ENCODE data around the gene RNF144B. TPM values are rescaled to one million over a fixed set of nuclear protein-coding genes. Genes with fewer than 3 reads are reported as not detected.

Gene RNF144B
- total and polyA plus RNA-seq, 2 of the 8 experiments (the other 6 are each of a cell fraction or from before 2014, with no cell fraction given) = 1.8 to 11.2 TPM

DNA sequence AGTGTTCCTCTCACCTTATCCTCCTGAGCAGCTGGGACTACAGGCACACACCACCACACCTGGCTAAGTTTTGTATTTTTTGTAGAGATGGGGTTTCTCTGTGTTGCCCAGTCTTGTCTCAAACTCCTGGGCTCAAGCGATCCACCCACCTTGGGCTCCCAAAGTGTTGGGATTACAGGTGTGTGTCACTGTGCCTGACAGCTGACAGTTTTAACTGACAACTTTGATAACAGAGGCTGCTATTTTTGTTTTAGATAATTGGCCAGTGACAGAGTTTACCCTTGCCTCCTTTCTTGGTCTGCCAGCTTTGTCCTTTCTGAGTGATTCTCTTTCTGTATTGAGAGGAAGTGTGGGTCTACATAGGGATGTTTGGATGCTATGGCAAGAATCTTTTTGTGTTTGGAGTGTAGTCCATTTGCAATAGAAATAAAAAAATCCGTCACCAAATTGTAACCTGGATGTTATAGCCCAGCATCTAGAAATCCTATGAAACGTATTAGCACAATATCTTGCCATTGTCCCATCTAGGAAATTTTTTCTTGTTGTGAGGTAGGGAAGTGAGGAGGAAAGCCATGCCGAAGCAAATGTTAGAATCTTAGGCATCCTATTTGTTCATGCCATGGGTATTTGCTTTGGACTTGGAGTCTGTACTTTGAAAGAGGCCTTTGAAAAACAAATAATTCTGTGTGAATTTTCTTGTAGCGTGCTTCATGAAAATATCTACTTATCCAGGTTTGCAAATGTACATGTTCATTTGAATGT, 80.8 kb downstream of the RNF144B start:
- H3K14ac ChIP-seq (ENCODE audit: insufficient read length) = no peak overlapping the region
- CTCF ChIA-PET (ENCODE audit: partially characterized antibody) = no interaction called here
- no peak overlapping the region for H2BK5ac ChIP-seq (ENCODE audit: low read depth, low read length)
- H3K18ac ChIP-seq (ENCODE audit: extremely low read depth, low read length) = no peak overlapping the region
- POLR2A ChIA-PET (ENCODE audit: partially characterized antibody) = no interaction called here
- H2BK12ac ChIP-seq (ENCODE audit: low read depth, low read length) = no peak overlapping the region
- FAIRE-seq = no peak
- H3K9ac ChIP-seq (replicated peaks in 1 of 4; ENCODE audit: extremely low read depth in 1 of 4, low read depth in 3 of 4, low read length in 3 of 4) = no peak overlapping the region; a peak in 1 of 7 replicates
- H3K27ac ChIP-seq (ENCODE audit: low read depth, low read length) = no peak overlapping the region
- 72% methylated on average over 5 of the region's 5 CpGs; no CpG with 5 or more reads in 1 of the 2 experiments for WGBS, 2 experiments (ENCODE audit: extremely low coverage in 1 of 2, insufficient coverage in 1 of 2, insufficient read length in 1 of 2, insufficient replicate concordance in 2 of 2, low coverage in 1 of 2, low lambda C conversion rate in 2 of 2, missing lambda C conversion rate in 1 of 2)
- H3K79me2 ChIP-seq (ENCODE audit: control insufficient read depth in 1 of 2, insufficient read depth in 2 of 2, low read length in 2 of 2) = no peaks in the 10 kb centered on the region
- DNase-seq (ENCODE audit: low read depth in 1 of 2, low spot score in 2 of 2) = no peak
- H4K91ac ChIP-seq (replicated peaks; ENCODE audit: insufficient read length, low read length) = no peak overlapping the region
- no peaks in the 10 kb centered on the region; a peak in 1 of 7 replicates for H3K4me1 ChIP-seq (replicated peaks in 1 of 4; ENCODE audit: control insufficient read depth in 3 of 4, insufficient read depth in 4 of 4, low read length in 3 of 4)
- no peak overlapping the region for H2AFZ ChIP-seq (ENCODE audit: low read length)
- H3K27me3 ChIP-seq (replicated peaks in 1 of 4; ENCODE audit: control insufficient read depth in 3 of 4, extremely low read depth in 1 of 4, insufficient read depth in 3 of 4, low read length in 3 of 4) = no peaks in the 10 kb centered on the region
- H2AK5ac ChIP-seq (ENCODE audit: low read depth, low read length) = no peak overlapping the region
- no peaks in the 10 kb centered on the region for H3K23me2 ChIP-seq (ENCODE audit: low read depth, low read length)
- no peaks in the 10 kb centered on the region for H4K20me1 ChIP-seq (replicated peaks in 1 of 2; ENCODE audit: control insufficient read depth in 1 of 2, insufficient read depth in 2 of 2, low read length in 2 of 2)
- no peak overlapping the region for H3K4ac ChIP-seq (replicated peaks; ENCODE audit: insufficient read length, low read depth, low read length)
- H3K23ac ChIP-seq (ENCODE audit: insufficient read length) = no peak overlapping the region
- H2BK20ac ChIP-seq (ENCODE audit: low read length) = no peak overlapping the region
- H4K8ac ChIP-seq (ENCODE audit: extremely low read depth, insufficient read depth, low read length) = no peak overlapping the region
- no peak overlapping the region for H2BK15ac ChIP-seq (ENCODE audit: low read length)
- no peak overlapping the region for H3K56ac ChIP-seq (replicated peaks; ENCODE audit: insufficient read length, low read depth, low read length)
- H3K4me3 ChIP-seq (ENCODE audit: extremely low read depth in 1 of 4, insufficient read depth in 2 of 4, low read depth in 3 of 4, low read length in 4 of 4) = no peak overlapping the region
- no peak overlapping the region for H4K5ac ChIP-seq (ENCODE audit: insufficient read length, low read depth, low read length)
- no peaks in the 10 kb centered on the region for H3K36me3 ChIP-seq (ENCODE audit: control insufficient read depth in 2 of 4, insufficient read depth in 4 of 4, low read length in 3 of 4)
- no peak overlapping the region for H2BK120ac ChIP-seq (replicated peaks; ENCODE audit: low read depth, low read length)
- no peak overlapping the region for H3K4me2 ChIP-seq (ENCODE audit: insufficient read depth in 1 of 2, low read depth in 2 of 2, low read length in 2 of 2)
- H3K9me3 ChIP-seq (ENCODE audit: insufficient read depth in 2 of 2, low read depth in 1 of 2, low read length in 1 of 2) = no peaks in the 10 kb centered on the region
- H3K79me1 ChIP-seq (ENCODE audit: low read depth, low read length) = no peaks in the 10 kb centered on the region; the same call in 1 of the 2 replicates
- TF ChIP-seq BACH1 (IDR thresholded peaks at IDR 0.05; ENCODE audit: low read length) = no peak
- TF ChIP-seq RFX5 (IDR thresholded peaks at IDR 0.05; ENCODE audit: borderline replicate concordance, low read depth, low read length) = no peak
- no peak for TF ChIP-seq MAFK (IDR thresholded peaks at IDR 0.05; ENCODE audit: low read depth, low read length)
- no peak for TF ChIP-seq CTBP2 (IDR thresholded peaks at IDR 0.05; ENCODE audit: borderline replicate concordance, insufficient read depth, insufficient read length, low read length)
- no peak for TF ChIP-seq PHF8 (conservative IDR thresholded peaks at IDR 0.05; ENCODE audit: low read depth, low read length)
- TF ChIP-seq EP300 (IDR thresholded peaks at IDR 0.05; ENCODE audit: borderline replicate concordance in 1 of 2, low read depth in 2 of 2, low read length in 2 of 2) = no peak
- no peak for TF ChIP-seq SAP30 (IDR thresholded peaks at IDR 0.05; ENCODE audit: insufficient read depth, insufficient replicate concordance, low read length)
- no peak for TF ChIP-seq SUZ12 (IDR thresholded peaks at IDR 0.05; ENCODE audit: low read length)
- TF ChIP-seq SP1 (IDR thresholded peaks at IDR 0.05; ENCODE audit: low read depth, low read length) = no peak
- TF ChIP-seq ASH2L (IDR thresholded peaks at IDR 0.05; ENCODE audit: low read length) = no peak
- TF ChIP-seq SP4 (IDR thresholded peaks at IDR 0.05; ENCODE audit: low read length) = no peak
- TF ChIP-seq SRF (IDR thresholded peaks at IDR 0.05; ENCODE audit: low read depth, low read length) = no peak
- no peak for TF ChIP-seq JUN (IDR thresholded peaks at IDR 0.05; ENCODE audit: low read depth, low read length)

All from H1 (cell line).